Right lobe of liver (tissue), 4 donors: ENCODE measurements around the gene ITLN2.

Experiments
- POLR2A ChIP-seq: fragments of 450-650 bp; IDR thresholded peaks from one replicate; pipeline ENCODE4 v1.6.1; 2017; ENCODE audit warnings: antibody characterized with exemption, mild to moderate bottlenecking
- TF ChIP-seq, protein P1 (sequence below), 4 donors: fragments of 200-600 bp in 3 of 4; fragments of 450-650 bp in 1 of 4; IDR thresholded peaks; one replicate each; pipeline versions ENCODE4 v1.5.1 to v1.8.0; 2016 to 2022; ENCODE audit warnings: antibody characterized with exemption in 4 of 4, mild to moderate bottlenecking in 2 of 4
- donor health status: DM: no; HTN: no; CAD: no.
- donor health status: DM: no; HTN: no; CAD: no.
- donor health status: DM: no; HTN: yes; CAD: no.

DNA sequence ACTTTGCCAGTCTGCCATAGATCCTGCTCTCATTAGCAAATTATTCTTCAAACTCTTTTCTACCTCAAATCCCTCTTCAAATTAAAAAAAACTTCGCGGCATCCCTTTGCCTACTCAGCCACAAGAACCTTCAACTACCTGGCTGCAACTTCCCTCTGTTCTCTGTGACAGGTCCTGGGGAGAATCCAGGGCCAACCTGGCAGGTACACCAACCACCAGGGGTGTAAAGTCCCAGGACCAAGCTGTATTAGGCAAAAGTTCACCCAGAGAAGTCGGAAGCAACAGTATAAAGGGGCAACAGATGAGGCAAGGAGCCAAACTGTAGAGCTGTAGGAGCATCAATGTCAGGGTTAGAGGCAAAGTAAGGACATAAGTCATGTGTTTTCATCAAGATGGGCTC, 18.3 kb upstream of the ITLN2 start:
- TF ChIP-seq, protein P1, sequence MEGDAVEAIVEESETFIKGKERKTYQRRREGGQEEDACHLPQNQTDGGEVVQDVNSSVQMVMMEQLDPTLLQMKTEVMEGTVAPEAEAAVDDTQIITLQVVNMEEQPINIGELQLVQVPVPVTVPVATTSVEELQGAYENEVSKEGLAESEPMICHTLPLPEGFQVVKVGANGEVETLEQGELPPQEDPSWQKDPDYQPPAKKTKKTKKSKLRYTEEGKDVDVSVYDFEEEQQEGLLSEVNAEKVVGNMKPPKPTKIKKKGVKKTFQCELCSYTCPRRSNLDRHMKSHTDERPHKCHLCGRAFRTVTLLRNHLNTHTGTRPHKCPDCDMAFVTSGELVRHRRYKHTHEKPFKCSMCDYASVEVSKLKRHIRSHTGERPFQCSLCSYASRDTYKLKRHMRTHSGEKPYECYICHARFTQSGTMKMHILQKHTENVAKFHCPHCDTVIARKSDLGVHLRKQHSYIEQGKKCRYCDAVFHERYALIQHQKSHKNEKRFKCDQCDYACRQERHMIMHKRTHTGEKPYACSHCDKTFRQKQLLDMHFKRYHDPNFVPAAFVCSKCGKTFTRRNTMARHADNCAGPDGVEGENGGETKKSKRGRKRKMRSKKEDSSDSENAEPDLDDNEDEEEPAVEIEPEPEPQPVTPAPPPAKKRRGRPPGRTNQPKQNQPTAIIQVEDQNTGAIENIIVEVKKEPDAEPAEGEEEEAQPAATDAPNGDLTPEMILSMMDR (IDR thresholded peaks at IDR 0.05) = no peak
- no peak for TF ChIP-seq POLR2A
